ENCODE measurements around the gene HIF1A. TPM values are rescaled to one million over a fixed set of nuclear protein-coding genes. Genes with fewer than 3 reads are reported as not detected.
"Not testable (repeated sequence)": the region's sequence is repeated elsewhere in the genome, so short reads cannot be mapped to it uniquely, and the experiment has no call there.

HIF1A gene
- total and polyA plus RNA-seq, 2 donors = 64.2 to 151 TPM

DNA sequence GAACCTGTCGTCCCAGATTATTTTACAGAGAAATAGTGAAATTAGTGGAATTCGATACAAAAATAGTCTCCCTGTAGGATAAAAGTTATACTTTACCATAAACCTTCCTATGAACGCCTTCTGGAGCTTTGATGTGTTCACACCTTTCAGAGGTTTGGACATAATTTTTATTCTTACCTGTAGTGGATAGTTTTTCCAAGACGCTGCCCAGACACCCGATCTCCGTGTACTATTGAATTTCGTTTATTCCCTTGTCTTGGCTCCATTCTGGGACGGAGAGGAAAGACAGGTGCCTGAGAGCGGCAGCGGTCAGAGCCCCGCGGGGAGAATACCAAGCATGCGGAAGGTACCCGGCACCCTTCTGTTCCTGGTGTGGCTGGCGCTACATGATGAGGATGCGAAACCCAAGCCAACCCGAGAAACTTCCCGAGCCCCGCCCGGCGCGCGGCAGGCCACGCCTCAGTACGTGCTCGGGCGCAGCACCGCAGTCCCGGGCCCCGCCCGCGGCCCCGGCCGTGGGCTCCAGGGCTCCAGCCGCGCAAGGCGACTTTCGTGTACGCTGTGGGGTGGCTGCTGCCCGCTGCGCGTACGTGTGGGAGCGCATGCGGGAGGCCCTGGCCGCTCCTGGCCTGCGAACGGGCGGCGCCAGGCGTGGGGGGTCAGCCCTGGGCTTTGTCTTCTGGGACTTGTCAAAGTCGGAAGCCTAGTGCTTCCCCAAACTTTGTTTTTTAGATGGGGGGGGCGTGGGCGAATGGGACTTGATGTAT, 55.6 kb downstream of the HIF1A start:
- DNase-seq (ENCODE audit: extremely low spot score) = peak; percentile 62
- Histone ChIP-seq H3K4me3 (ENCODE audit: low read depth, low read length) (peak overlapping the region; percentile 41), H3K36me3 (ENCODE audit: insufficient read depth) (no peaks in the 10 kb centered on the region), H3K4me1 (ENCODE audit: insufficient read depth) (no peaks in the 10 kb centered on the region), H3K27ac (ENCODE audit: low read depth) (peak overlapping the region; percentile 30)
- WGBS = 2% methylated on average over 54 of the region's 54 CpGs

DNA sequence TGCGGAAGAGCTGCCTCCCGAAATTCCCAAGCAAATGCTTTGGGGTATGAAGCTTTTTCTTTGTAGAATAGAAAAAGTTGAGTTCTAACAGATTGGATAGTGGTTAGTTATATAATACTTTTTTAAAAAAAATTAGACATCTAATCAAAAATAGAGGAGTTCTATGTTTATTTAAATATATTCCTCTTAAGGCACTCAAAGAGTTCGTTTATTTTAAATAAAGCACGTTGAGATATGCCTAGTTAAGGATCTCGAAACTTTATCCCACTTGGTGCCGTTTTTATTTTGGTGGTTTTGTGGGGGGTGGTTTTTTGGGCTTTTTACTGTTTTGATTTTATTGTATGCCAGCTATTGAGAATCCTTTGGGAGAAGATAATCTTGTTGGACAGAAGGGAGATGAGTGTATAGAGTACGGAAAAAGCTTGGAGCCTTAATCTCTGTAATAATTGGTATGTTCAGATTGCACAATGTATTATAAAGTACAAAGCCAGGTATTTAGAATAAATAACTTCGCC, 56.2 kb downstream of the HIF1A start:
- DNase-seq (ENCODE audit: extremely low spot score) = no peak
- 24% methylated on average over 8 of the region's 8 CpGs for WGBS
- Histone ChIP-seq H3K36me3 (ENCODE audit: insufficient read depth) (no peaks in the 10 kb centered on the region), H3K4me3 (ENCODE audit: low read depth, low read length) (peak overlapping the region; percentile 41), H3K27ac (ENCODE audit: low read depth) (peak overlapping the region; percentile 30), H3K4me1 (ENCODE audit: insufficient read depth) (no peaks in the 10 kb centered on the region)

DNA sequence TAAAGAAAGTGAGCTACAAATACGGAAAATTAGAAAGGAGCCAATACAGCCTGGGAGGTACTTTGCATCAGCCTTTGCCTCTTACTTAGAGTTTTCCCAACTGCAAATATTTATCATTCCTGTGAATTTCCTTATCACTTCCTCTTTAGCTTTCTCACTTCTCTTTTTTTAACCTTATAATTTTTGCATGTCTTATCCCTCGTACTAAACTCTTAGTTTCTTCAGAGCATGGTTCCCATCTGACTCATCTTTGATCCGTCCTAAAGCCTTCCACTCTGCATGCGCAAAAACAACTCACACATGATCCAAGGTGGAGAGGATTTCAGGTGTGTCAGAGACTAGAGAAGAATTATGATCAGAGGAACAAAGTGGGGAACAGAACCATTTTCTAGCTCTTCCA, 57.3 kb downstream of the HIF1A start:
- no peaks in the 10 kb centered on the region for H3K36me3 ChIP-seq (ENCODE audit: insufficient read depth)
- H3K4me3 ChIP-seq (ENCODE audit: low read depth, low read length) = no peak overlapping the region
- no peak for DNase-seq (ENCODE audit: extremely low spot score)
- WGBS = 66% methylated on average over 4 of the region's 4 CpGs
- no peak overlapping the region for H3K27ac ChIP-seq (ENCODE audit: low read depth)
- H3K4me1 ChIP-seq (ENCODE audit: insufficient read depth) = no peaks in the 10 kb centered on the region

DNA sequence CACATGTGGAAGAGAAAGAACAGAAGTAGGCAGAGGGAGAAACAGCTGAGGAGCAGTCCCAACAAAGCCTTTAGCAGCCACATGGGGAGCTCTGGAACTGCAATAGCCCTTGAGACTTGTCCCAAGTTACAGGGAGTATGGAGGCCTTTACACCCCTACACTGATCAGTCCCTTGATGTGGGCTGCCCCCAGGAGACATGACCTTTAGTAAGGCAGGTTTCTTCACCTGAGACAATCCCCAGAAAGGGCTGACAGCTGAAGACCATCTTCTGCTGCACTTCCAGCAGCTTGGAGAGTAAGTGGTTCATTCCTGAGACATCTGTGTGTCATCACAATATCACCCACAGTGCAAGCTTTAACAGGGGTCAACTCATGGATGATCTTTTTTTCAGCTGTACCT, 58.3 kb downstream of the HIF1A start:
- no peaks in the 10 kb centered on the region for H3K36me3 ChIP-seq (ENCODE audit: insufficient read depth)
- no peak overlapping the region for H3K4me3 ChIP-seq (ENCODE audit: low read depth, low read length)
- H3K27ac ChIP-seq (ENCODE audit: low read depth) = no peak overlapping the region
- DNase-seq (ENCODE audit: extremely low spot score) = no peak
- no peaks in the 10 kb centered on the region for H3K4me1 ChIP-seq (ENCODE audit: insufficient read depth)

DNA sequence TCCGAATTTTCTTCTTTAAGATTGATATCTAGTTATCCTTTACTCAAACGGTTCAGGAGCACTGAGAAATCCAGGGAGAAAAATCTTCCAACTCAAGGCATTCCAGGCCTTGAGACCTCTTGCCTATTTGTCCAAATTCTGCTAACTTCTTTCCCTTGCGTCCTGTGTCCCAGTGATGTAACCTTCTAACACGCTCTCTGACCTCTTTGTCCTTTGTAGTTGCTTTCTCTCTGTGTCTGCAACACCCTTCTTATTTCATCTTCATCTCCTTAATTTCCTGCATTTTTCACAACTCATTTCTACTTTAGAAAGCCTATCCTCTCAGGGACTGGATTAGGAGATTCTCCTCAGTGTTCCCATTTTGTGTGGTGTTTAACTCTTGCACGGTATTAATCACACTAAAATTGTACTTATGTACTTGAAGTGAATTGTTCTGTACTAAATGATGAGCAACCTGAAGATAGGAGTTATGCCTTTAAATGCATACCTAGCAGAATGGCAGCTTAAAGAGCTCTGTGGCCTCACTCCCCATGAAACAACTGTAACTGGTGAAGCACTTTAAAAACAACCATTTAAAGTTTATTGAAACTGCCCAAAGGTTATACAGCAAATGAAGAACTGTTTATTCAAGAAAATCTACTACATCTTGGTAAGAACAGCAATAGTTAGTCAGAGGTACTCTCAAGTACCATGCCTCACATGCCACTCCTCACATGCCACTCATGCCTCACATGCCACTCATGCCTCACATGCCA, 59.5 kb downstream of the HIF1A start:
- DNase-seq (ENCODE audit: extremely low spot score) = no peak
- 74% methylated on average over 5 of the region's 5 CpGs for WGBS

DNA sequence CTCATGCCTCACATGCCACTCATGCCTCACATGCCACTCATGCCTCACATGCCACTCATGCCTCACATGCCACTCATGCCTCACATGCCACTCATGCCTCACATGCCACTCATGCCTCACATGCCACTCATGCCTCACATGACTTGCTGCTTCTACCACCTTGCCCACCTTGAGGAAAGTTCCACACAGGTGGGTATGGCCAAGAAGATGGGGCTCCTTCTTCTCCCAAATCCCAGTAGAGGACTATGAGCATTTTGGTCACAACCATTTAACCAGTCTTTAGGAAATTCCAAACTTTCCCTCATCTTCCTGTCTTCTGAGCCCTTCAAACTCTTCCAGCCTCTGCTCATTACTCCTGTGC, 60.0 kb downstream of the HIF1A start:
- H3K4me1 ChIP-seq (ENCODE audit: insufficient read depth); H3K4me3 ChIP-seq (ENCODE audit: low read depth, low read length); DNase-seq (ENCODE audit: extremely low spot score); H3K27ac ChIP-seq (ENCODE audit: low read depth); H3K36me3 ChIP-seq (ENCODE audit: insufficient read depth): not testable (repeated sequence)

More for the DNA sequence above, 59.5 kb downstream of the HIF1A start:
- no peaks in the 10 kb centered on the region for H3K36me3 ChIP-seq (ENCODE audit: insufficient read depth)
- H3K27ac ChIP-seq (ENCODE audit: low read depth) = no peak overlapping the region
- H3K4me3 ChIP-seq (ENCODE audit: low read depth, low read length) = no peak overlapping the region
- H3K4me1 ChIP-seq (ENCODE audit: insufficient read depth) = no peaks in the 10 kb centered on the region

DNA sequence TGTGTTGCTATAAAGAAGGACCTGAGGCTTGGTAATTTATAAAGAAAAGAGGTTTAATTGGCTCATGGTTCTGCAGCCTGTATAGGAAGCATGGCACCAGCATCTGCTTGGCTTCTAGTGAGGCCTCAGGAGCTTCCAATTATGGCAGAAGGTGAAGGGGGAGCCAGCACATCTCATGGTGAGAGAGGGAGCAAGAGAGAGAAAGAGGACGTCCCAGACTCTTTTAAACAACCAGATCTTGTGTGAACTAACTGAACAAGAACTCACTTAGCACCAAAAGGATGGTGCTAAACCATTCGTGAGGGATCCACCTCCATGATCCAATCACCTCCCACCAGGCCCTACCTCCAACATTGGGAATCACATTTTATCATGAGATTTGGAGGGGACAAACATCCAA, 60.8 kb downstream of the HIF1A start:
- Histone ChIP-seq H3K36me3 (ENCODE audit: insufficient read depth) (no peaks in the 10 kb centered on the region), H3K27ac (ENCODE audit: low read depth) (no peak overlapping the region), H3K4me1 (ENCODE audit: insufficient read depth) (no peaks in the 10 kb centered on the region), H3K4me3 (ENCODE audit: low read depth, low read length) (no peak overlapping the region)
- WGBS = 71% methylated on average over 2 of the region's 2 CpGs
- DNase-seq (ENCODE audit: extremely low spot score) = no peak

DNA sequence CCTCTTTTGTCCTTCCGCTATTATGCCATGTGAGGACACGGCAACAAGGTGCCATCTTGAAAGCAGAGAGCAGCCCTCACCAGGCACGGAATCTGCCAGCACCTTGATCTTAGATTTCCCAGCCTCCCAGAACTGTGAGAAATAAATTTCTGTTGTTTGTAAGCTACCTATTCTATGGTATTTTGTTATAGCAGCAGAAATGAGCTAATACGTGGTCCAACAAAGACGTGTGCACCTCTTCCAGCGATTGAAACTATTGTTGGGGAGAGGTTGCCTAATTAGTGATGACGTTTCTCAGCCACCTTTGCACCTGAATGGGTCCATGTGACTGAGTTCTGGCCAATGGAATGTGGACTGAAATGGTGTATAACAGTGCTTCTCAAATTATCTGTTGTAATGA, 64.6 kb downstream of the HIF1A start:
- H3K27ac ChIP-seq (ENCODE audit: low read depth) = no peak overlapping the region
- no peak for DNase-seq (ENCODE audit: extremely low spot score)
- no peaks in the 10 kb centered on the region for H3K4me1 ChIP-seq (ENCODE audit: insufficient read depth)
- no peaks in the 10 kb centered on the region for H3K36me3 ChIP-seq (ENCODE audit: insufficient read depth)
- H3K4me3 ChIP-seq (ENCODE audit: low read depth, low read length) = no peak overlapping the region
- 93% methylated on average over 7 of the region's 7 CpGs for WGBS

DNA sequence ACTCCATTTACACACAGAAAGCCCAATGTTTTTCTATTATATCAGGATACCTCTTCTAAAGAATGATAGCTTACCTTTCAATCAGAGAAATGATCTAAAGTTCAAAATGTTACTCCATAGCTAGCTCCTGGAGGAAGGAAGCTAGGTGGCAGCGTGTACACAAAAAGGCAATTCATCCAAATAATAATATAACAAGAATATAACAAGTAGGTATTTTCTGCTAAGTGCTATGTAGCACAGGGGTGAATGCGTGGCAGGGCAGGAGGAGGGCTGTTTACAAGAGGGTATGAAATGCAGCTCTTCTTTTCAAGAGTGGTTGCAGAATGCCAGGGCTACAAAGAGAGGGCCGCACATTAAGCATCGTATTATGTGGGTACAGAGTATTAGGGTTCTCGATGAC, 66.2 kb downstream of the HIF1A start:
- peak overlapping the region; percentile 12 for H3K4me3 ChIP-seq (ENCODE audit: low read depth, low read length)
- DNase-seq (ENCODE audit: extremely low spot score) = no peak
- no peaks in the 10 kb centered on the region for H3K36me3 ChIP-seq (ENCODE audit: insufficient read depth)
- no peaks in the 10 kb centered on the region for H3K4me1 ChIP-seq (ENCODE audit: insufficient read depth)
- peak overlapping the region; percentile 88 for H3K27ac ChIP-seq (ENCODE audit: low read depth)
- WGBS = 43% methylated on average over 5 of the region's 5 CpGs

DNA sequence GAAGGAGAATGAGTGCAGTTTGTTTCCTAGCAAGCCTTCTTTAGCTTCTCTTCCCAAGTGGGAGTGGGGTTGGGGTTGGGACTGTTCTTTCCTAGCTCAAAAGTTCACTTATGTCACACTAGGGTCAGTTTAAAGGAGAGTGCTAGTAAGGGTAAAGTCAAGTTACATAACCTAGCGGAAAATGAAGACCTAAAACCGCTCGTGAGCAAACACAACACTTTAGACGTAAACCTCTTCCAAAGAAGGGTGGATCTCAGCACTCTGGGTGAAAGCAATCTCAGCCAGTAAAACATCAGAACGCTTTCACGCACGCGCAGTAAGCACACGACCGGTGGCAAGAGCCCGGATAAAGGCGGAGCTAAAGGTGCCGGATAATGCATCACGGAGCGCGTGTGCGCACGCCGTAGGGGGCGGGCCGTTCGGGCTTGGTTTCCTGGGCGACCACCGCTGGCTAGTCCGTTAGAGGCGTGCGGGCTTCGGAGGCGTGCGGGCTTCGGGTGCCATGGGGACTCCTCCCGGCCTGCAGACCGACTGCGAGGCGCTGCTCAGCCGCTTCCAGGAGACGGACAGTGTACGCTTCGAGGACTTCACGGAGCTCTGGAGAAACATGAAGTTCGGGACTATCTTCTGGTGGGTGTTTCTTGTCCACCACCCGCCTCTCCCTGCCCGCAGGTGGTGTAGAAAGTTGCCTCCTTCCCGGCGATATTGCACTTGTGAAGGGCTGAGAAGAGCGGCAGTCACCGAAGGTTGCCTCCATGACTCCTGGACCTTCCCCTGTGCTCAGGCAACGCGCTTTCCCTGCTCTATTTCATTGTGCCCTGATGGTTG, 66.9 kb downstream of the HIF1A start, which contains the start of gene SNAPC1:
Gene SNAPC1, plus strand, starts transcription at position 462 of the 828 bp plus-strand sequence. Its CDS starts 41 bp downstream, at position 503.
- under 1% methylated on average over 49 of the region's 49 CpGs for WGBS

DNA sequence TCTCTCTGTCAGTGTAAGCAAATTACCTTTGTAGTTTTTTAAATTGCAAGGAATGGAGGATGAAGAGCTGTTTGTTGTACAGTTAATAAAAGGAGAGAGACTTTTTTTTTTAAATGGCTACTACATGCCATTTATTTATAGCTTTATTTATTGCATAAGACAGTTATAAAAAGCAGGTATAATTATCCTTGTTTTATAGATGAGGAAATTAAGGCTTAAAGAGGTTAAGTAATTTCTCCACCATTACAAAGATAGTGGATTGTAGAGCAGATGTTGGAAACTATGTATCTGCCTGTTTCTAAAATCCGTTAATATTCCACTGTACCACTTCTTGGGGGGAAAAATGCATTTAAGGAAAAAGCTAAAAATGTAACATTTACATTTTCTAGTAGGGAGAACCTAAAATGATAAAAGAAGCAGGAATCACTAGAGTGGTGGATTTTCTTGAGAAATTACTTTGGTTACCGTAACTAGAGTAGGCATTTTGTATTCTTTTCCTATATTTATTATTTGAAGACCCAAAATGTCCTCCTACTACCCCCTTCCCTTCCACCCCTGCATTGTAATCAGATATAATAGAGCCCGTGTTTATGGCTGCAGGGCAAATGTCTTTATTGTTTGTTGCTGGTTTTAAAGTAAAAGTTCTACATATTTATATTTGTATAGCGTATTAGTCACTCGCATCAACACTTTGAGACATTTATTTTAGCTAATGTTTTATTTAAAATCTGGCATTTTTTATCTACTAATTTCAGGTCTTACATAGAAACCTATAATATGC, 69.2 kb downstream of the HIF1A start:
- H3K4me3 ChIP-seq (ENCODE audit: low read depth, low read length) = no peak overlapping the region
- peak overlapping the region; percentile 38 for H3K27ac ChIP-seq (ENCODE audit: low read depth)
- no peak for DNase-seq (ENCODE audit: extremely low spot score)
- 82% methylated on average over 5 of the region's 5 CpGs for WGBS
- H3K36me3 ChIP-seq (ENCODE audit: insufficient read depth) = no peaks in the 10 kb centered on the region
- no peaks in the 10 kb centered on the region for H3K4me1 ChIP-seq (ENCODE audit: insufficient read depth)

More for the DNA sequence above, 66.9 kb downstream of the HIF1A start, which contains the start of gene SNAPC1:
- peak within 1 kb of the TSS; percentile 65 for H3K4me3 ChIP-seq (ENCODE audit: low read depth, low read length)
- peak within 1 kb of the TSS; percentile 88 for H3K27ac ChIP-seq (ENCODE audit: low read depth)
- no peaks in the 10 kb centered on the region for H3K36me3 ChIP-seq (ENCODE audit: insufficient read depth)
- no peaks in the 10 kb centered on the region for H3K4me1 ChIP-seq (ENCODE audit: insufficient read depth)
- peak; percentile 95 for DNase-seq (ENCODE audit: extremely low spot score)

DNA sequence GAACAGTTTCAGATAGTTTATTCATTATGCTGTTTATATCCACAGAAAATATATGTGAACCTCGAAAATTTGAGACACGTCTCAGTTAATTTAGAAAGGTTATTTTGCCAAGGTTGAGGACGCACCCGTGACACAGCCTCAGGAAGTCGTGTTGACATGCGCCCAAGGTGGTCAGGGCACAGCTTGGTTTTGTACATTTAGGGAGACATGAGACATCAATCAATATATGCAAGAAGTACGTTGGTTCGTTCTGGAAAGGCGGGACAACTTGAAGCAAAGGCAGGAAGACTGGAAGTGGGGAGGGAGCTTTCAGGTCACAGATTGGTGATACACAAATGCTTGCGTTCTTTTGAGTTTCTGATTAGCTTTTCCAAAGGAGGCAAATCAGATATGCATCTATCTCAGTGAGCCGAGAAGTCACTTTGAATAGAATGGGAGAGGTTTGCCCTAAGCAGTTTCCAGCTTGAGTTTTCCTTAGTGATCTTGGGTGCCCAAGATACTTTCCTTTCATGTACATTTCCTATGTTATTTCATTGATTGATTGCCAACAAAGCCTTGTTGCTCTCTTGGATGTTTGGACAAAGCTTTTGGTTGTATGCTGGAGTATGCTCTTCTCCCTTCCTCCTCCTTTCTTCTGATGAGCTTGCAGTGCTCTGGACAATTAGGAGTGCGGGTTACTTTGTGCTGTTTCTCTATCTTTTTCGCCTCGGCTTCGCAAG, 70.1 kb downstream of the HIF1A start:
- Histone ChIP-seq H3K4me3 (ENCODE audit: low read depth, low read length) (no peak overlapping the region), H3K36me3 (ENCODE audit: insufficient read depth) (no peaks in the 10 kb centered on the region), H3K27ac (ENCODE audit: low read depth) (peak overlapping the region; percentile 38), H3K4me1 (ENCODE audit: insufficient read depth) (no peaks in the 10 kb centered on the region)
- 74% methylated on average over 15 of the region's 15 CpGs for WGBS
- no peak for DNase-seq (ENCODE audit: extremely low spot score)
